Erythroblast (primary cell): Measurements from ENCODE around the gene WIPF3.

Experiments
- GATA1 ChIP-seq: IDR thresholded peaks from 2 replicates; pipeline ENCODE4 v1.6.1; 2011; ENCODE audit warnings: low read depth, mild to moderate bottlenecking, control low read depth, low read length, moderate library complexity
- POLR2A ChIP-seq: IDR thresholded peaks from 2 replicates; pipeline ENCODE4 v1.6.1; 2011; ENCODE audit warnings: mild to moderate bottlenecking, low read length

GRCh38 chr7:29833929-29834328 is 27.6 kb downstream of the WIPF3 start:
- TF ChIP-seq POLR2A (no peak), GATA1 (no peak)
